Stimulated activated CD4-positive, alpha-beta T cell treated with anti-CD3 and anti-CD28 coated beads, Interleukin-4, amount 100 ng/mL, for 4 hours (primary cell): ENCODE measurements around the gene SMC5.
A peak's percentile ranks its signal among the peaks of the same experiment; 100 is the strongest.
"Not testable (repeated sequence)": the region's sequence is repeated elsewhere in the genome, so short reads cannot be mapped to it uniquely, and the experiment has no call there.

Experiments
- DNase-seq, 2 experiments: peaks; one replicate each; pipeline ENCODE4 v3.0.0-alpha.2; 2020

SMC5 gene

DNA sequence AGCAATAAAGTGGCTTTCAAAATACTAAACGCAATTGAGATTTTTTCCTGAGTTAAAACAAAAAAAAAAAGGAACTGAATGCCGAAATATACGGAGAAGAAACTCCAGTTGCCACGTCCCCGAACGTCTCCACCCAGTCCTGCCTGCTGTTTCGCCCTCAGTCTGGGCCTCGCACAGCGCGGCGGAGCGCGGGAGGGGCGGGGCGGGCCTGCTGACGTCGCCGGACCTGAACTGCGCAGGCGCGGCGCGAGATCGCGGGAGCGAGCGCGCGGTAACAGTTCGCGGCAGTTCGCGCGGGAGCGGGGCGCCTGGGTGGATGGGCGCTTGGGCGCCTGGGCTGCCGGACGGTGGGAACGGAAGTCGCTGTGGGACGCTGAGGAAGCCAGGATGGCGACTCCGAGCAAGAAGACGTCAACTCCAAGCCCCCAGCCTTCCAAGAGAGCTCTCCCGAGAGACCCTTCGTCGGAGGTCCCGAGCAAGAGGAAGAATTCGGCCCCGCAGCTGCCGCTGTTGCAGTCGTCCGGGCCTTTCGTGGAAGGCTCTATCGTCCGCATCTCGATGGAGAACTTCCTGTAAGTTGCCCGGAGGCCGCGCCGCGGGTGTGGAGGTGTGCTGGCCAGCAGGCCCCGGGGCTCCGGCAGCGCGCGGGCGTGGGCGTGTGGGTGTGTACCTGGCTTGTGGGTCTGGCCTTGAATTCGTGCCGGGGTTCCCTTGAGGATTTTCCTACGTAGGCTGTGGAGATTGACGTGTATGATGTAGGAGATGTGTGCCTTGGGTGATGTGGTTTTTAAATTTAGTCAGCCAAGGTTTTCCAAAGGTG lies at the start of gene SMC5:
SMC5 (plus strand) TSS at position 287 of the 820 bp plus-strand sequence; CDS start at position 388, 101 bp downstream.
- DNase-seq, result peak; percentile 85 to 87

DNA sequence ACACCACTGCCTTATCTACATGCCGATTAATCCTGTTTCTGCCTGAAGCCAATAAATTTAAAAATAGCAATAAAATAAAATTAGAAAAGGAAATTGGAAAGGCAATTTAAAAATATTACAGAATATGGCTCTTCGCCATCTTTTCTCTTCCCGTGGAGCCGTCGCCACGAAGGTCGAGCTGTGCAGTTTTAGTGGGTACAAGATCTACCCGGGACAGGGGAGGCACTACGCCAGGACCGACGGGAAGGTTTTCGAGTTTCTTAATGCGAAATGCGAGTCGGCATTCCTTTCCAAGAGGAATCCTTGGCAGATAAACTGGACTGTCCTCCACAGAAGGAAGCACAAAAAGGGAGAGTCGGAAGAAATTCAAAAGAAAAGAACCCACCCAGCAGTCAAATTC lies 41.7 kb upstream of the SMC5 start:
- DNase-seq, result no peak

DNA sequence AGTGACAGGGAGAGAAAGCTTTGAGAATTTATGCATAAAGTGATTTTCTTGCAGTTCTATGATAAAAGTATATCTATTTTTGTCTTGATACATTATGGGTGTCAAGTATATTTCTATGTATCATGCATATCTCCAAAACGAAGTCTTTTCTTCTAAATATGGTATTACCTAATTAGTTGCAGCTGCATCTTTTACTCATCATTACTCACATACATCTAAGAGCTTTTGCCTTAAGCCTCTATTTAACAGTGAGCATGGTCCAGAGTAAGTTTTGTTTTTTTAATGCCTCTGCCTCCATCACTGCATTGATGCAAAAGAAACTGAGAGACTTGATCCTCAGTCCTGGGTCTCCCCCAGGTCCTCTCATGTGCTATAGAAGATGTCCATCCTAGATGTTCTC lies 40.0 kb upstream of the SMC5 start:
- DNase-seq, result no peak

DNA sequence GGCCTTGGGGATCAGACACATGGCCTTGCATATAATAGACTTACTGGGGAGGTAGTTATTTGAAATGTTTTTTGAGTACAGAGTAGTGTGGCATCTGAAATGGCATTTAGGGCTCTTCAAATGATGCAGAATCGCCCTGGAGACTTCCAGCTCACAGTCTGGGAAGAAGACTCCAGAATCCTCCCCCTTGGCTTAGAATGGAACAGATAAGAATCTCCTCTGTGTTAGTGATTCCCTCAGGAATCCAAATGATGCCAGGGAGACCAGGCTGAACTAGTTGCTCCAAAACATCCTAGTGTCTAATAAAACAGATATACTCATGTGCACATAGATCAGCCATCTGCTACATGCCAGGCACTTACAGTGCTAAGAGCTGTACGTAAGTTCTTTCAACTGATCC lies 38.6 kb upstream of the SMC5 start:
- no peak for DNase-seq

DNA sequence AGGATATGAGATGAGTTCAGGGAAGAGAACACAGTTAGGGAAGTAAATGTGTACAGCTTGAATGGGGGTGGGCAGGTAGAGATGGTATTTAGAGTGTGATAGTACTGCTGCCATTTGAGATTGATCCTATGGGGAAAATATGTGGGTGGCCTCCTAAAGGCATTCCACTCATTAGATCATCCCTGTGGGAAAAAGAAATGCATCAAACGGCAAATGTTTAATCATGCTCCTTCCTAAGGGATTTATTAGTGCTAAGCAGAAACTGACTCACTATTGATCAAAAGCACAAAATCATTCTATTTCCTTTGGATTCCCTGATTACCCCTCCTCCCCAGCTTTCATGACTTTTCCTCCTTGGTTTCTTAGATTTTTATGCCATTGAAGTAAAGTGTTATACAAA lies 36.4 kb upstream of the SMC5 start:
- no peak for DNase-seq

DNA sequence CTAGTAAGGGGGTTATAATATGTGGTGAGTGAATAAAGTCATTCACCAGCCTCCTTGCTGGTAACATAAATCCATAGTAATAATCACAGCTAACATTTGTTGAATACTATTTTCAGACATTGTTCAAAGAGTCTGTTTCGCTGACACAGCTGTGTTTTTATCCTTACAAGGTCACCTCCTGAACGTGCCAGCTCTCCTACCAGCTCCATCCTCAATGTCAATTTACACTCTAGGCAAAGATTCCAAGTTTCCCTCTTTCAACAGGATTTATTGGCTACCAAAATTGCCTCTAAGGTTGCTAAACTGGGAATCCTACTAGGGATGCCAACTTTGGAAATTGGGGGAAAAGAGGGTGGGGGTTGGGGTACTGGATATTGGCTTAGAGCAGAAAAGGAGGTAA lies 30.7 kb upstream of the SMC5 start:
- DNase-seq, result no peak

DNA sequence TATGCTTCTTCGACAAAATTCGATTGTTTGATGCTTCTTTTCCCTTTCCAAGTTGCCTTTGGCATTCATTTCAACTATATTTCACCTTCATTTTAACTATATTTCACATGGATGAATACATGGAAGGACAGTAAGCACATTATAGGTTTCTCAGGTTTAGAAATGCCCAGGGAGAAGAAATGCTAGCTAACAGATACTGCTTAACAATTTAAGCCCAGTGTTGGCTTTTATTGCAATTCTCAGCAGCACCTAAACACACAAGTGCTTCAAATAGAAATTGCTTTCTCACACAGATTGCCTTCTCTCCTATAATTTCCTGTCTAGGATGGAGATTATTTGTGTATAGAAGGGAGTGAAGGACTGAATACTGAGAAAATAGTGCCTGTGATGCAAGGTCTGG lies 30.2 kb upstream of the SMC5 start:
- DNase-seq, result no peak

DNA sequence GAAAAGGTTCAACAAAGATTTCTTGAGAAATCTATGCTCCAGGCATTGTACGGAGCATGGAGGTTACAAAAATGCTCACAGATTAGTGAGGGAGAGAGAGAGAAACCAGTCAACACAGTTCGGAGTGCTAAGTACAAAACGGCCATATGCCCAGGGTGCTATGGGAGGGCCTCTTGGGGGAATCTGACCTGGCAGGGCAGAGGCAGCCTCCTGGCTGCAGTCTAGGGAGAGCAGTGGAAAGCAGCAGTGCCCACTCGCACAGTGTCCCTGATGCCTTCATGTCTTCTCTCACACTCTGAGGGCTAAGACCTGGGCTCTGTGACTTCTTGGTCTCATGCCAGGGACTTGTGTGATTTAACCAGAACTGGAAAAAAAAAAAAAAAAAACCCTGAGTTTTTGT lies 29.8 kb upstream of the SMC5 start:
- DNase-seq, result no peak

DNA sequence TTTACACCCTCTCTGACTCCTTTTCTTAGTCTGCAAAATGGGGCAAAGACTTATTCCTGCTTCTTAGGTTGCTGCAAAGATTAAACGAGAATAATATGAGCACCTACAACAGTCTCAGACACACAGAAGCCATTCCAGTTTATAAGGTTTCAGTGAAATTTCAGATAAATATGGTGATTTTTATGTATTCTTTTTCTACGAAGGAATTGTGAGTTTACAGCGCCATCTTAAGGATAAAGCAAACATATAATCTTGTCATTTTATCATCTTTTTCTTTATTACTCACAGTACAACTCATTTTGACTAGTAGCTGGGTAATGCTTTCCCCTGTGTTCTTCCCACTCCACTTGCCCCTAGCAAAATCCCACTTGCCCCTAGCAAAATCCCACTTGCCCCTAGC lies 29.2 kb upstream of the SMC5 start:
- no peak for DNase-seq

DNA sequence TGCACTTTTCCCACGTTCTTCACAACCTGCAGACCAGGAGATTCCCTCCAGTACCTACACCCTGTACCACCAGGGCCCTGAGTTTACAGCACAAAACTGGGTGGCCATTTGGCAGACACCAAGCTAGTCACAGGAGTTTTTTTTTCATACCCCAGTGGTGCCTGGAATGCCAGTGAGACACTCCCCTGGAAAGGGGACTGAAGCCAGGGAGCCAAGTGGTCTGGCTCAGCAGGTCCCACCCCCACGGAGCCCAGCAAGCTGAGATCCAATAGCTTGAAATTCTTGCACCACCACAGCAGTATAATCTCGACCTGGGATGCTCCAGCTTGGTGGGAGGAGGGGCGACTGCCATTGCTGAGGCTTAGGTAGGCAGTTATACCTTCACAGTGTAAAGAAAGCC lies 26.3 kb upstream of the SMC5 start:
- no peak for DNase-seq

DNA sequence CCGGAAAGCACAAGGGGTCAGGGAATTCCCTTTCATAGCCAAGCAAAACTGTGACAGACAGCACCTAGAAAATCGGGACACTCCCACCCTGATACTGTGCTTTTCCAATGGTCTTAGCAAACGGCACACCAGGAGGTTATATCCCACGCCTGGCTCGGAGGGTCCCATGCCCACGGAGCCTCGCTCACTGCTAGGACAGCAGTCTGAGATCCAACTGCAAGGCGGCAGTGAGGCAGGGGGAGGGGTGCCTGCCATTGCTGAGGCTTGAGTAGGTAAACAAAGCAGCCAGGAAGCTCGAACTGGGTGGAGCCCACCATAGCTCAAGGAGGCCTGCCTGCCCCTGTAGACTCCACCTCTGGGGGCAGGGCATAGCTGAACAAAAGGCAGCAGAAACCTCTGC lies 24.6 kb upstream of the SMC5 start:
- DNase-seq, result not testable (repeated sequence)

DNA sequence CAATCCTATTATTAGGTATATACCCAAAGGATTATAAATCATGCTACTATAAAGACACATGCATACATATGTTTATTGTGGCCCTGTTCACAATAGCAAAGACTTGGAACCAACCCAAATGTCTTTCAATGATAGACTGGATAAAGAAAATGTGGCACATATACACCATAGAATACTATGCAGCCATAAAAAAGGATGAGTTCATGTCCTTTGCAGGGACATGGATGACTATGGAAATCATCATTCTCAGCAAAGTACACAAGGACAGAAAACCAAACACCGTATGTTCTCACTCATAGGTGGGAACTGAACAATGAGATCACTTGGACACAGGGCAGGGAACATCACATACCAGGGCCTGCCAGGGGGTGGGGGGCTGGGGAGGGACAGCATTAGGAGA lies 12.8 kb upstream of the SMC5 start:
- DNase-seq, result not testable (repeated sequence)

DNA sequence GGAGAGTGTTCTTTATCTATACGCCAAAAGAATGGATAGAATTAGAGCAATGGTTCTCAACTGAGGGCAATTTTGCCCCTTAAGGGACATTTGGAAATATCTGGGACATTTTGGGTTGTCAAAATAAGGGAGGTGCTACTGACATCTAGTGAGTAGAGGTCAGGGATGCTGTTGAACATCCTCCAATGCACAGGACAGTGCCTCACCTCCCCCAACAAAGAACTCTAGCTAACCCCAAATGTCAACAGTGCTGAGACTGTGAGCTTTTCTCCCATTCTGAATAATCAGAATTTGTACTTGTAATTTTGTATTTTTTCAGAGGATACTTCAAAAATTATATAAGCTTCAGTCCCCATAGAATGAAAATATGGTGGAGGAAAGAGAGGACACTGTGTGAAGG lies 8.6 kb upstream of the SMC5 start:
- no peak for DNase-seq

DNA sequence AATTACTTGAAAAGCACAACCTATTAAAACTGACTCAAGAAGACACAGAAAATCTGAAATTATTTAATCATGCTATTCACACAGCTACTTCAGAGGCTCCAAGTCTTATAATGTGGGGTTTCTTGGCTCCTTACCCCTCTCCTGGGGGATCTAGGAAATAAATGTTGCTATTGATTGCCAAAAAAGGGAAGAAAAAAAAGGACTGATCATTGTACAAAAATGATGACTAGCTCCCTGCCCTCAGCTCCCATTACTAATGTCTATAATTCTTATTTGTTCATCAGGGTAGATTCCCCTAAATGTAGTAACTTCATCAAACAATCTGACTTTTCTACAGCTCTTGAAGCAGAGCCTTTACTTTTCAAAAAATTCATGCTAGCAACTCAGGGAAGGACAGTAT lies 3.3 kb upstream of the SMC5 start:
- no peak for DNase-seq

DNA sequence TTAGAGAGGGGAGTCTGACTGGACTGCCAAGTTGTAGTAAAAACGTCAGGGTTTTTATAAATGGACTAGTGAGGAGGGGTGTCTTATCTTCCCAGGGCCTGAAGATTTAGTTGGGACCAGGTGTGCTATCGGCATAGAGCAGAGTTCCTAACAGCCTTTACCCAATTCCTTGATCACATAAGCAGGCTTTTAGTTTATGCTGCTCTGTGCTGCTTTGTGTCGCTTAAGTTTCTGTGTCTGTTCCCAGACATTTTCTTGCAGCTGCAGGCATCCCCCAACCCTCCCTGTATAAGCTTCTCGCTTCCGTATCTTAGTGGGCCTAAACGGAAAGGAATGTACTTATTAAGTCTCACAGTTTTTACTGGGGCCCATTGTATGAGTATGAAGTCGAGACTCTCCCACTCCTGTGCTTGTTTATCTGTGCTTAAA lies 2.6 kb upstream of the SMC5 start:
- no peak for DNase-seq

DNA sequence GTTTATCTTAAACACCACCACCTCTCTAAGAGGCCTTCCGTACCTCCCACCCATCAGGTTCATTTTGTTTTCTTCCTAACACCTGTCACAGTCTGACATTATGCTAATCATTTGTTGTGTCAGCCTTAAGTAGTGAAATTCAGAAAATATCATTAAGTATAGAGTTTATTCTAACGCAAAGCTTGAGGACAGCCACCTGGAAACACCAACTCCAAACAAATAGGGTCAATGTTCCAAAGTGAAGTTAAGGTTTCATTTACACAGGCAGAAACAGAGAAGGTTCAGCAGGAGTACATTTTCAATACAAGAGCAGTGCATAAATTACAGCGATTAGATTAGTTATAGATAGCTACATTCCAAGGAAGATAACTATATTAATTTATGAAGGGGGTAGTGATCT lies 1.3 kb upstream of the SMC5 start:
- DNase-seq, result no peak

DNA sequence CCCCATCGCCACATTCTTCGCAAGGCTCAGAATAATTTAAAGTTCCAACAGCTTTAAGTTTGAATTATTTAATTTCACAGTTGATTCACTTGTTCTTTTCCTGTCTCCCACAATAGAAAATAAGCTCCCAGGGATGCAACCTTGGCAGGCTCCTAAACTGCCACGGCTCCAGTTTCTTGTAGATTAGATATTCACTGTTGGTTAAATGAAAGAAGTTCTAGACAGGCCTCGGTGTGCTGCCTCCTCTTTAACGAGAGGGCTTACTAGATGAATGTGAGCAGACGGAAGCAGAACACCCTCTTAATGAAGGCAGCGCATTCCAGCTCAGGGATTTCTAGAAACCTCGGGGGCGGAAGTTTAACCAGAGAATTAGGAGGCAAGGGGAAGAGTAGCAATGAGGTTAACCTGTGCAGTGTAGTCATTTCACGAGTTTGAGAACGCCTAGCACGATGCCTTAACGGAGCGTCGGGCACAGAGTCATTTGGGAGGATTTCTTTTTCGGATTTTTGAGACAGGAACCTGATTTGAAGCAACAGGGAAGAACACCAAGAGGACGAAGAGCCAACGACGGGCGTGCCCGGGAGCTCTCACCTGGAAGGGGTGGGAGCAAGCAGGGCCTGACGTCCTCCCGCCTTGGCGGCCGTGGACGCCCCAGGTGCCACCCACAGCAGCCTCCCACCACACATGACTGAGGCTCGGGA lies 637 bp upstream of the SMC5 start:
- DNase-seq, result peak in 1 of 2 experiments; percentile 6

DNA sequence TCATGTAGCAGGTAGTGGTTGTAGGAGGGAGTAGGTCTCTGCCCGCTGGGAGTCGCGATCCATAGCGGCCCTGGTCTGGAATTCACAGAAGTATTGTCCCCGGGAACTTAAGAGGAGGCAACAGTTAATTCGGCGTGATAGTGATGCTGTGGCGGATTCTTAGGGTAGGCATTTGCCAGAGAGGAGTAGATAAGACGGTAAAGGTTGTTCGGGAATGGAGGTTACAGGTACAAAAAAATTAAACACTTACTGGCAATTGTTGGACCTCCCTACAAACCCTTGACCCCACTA lies 679 bp downstream of the SMC5 start:
- no peak for DNase-seq

DNA sequence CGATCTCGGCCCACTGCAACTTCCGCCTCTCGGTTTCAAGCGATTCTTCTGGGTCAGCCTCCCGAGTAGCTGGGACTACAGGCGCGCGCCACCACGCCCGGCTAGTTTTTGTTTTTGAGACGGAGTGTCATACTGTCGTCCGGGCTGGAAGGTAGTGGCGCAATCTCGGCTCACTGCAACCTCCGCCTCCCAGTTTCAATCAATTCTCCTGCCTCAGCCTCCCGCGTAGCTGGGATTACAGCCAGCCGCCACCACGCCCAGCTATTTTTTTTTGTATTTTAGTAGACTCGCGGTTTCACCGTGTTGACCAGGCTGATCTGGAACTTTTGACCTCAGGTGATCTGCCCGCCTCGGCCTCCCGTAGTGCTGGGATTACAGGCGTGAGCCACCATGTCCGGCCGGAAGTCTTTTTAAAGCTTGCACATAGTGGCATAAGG lies 1.2 kb downstream of the SMC5 start:
- DNase-seq, result no peak

DNA sequence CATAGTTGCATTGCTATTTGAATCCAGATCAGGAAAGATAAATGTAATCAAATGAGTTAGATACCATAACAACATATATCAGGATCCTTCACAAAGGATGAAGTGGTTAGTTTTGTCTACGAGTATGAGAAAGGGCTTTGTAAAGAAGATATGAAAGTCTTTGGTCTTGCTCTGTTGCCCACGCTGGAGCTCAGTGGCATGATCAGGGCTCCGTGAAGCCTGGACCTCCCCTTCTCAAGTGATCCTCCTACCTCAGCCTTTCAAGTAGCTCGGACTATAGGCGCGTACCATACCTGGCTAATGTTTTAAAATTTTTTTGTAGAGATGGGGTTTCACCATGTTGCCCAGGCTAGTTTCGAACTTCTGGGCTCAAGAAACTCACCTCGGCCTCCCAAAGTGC lies 1.8 kb downstream of the SMC5 start:
- no peak for DNase-seq

DNA sequence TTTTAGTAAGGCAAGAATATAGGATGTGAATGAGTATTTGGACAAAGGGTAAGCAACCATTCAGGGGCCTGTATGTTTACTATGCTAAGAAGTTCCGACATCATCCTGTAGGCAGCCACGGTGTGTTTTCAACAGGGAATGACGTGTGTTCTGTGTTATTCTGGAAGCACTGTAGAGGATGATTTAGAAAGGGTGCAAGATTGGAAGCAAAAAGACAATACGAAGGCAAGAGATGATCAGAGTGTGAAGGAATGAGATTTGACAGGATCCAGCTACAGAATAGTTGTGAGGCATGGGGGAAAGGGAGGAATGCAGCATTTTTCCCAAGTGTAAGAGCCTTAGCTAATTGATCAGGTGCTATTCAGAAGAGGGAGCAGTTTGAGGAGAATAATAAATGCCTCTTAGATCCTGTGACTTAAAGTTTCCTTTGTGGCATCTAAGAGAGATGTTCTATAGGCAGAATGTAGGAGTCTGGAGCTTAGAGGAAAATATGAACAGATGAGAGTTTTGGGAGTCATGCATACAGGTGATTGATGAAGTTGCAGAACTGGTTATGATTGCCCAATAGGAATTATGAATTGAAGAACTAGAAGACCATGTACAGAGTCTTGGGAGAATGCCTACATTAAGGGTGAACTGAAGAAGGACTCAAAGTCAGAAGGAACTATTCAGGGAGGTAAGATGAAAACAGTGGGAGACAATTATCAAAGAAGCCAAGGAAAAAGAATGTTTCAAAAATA lies 2.5 kb downstream of the SMC5 start:
- DNase-seq, result no peak

DNA sequence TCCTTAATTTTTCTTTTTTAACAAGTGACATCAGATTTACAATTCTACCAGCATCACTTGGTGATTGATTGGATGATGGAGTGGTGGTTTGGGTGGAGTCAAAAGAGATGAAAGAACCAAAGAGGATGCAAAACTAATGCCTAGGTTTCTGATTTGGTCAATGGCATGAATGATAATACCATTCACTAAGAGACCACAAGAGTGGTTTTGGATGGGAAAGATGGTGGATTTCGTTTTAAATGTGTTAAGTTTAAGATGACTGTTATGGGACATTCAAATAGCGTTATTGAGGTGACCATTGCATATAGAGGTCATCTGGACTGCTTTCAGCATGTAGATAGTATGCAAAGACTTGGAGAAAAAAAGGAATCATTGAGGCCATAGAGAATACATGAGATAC lies 3.6 kb downstream of the SMC5 start:
- DNase-seq, result no peak

DNA sequence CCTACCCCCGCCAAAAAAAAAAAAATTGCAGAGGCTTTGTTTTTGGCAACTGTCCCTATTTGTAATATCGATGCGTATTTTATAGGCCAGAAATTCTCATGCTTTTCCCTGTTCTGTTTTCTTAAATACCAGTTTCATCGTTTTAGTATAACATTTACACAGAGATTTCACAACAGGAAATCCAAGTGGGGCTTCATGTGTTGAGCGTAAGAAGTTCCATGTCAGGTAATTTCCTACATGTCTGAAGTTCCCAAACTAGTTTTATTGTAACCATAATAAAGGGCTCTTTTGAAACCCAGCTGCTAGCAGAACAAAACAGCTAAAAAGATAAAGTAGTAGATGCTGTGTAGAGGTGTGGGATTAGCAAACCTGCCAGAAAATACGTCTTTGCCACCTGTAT lies 4.2 kb downstream of the SMC5 start:
- DNase-seq, result no peak

DNA sequence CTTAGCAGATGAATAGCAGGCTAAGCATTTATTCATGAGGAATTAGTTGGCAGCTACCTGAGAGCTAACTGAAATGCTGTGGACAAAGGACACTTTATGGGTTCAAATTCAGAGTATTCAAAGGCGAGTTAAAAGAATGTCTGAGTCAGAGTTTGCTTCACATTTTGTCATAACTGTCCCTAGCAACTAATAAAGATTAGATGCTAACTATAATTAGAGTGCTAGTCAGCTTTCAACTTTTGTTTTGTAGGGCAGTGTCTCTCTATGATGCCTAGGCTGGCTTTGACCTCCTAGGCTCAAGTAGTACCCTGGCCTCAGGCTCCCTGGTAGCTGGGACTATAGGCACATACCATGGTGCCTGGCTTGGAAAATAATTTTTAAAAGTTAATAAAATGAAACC lies 4.6 kb downstream of the SMC5 start:
- DNase-seq, result no peak
